Breast epithelium (tissue), 4 donors: ENCODE measurements around the gene UNC45A. TPM values are rescaled to one million over a fixed set of nuclear protein-coding genes. Genes with fewer than 3 reads are reported as not detected.
A peak's percentile ranks its signal among the peaks of the same experiment; 100 is the strongest.
"Not testable (repeated sequence)": the region's sequence is repeated elsewhere in the genome, so short reads cannot be mapped to it uniquely, and the experiment has no call there.

Experiments
- DNase-seq, 2 donors: peaks; one replicate each; pipeline ENCODE4 v3.0.0-alpha.2; 2019; ENCODE audit warnings: low spot score in 2 of 2
- H3K27ac ChIP-seq, 2 donors: fragments of 200-600 bp; sonication (generic) in 1 of 2; one replicate each; pipeline ENCODE4 v1.5.1; 2016 to 2019; ENCODE audit warnings: mild to moderate bottlenecking in 1 of 2
- H3K27me3 ChIP-seq, 2 donors: fragments of 200-600 bp; sonication (generic) in 1 of 2; one replicate each; pipeline versions ENCODE4 v1.5.1 to v1.6.0; 2017 to 2019; ENCODE audit warnings: control low read depth in 1 of 2, mild to moderate bottlenecking in 1 of 2
- H3K36me3 ChIP-seq: fragments of 200-600 bp; one replicate; pipeline ENCODE4 v1.5.1; 2019
- H3K4me1 ChIP-seq, 2 donors: fragments of 200-600 bp; sonication (generic); one replicate each; pipeline ENCODE4 v1.5.1; 2016 to 2019; ENCODE audit warnings: control low read depth in 1 of 2
- H3K4me3 ChIP-seq, 3 donors: fragments of 200-600 bp; sonication (generic); 1 replicate in 2 of 3; 2 replicates in 1 of 3; pipeline ENCODE4 v1.5.1; 2016 to 2019; ENCODE audit warnings: mild to moderate bottlenecking in 3 of 3, moderate library complexity in 2 of 3
- H3K9me3 ChIP-seq, 2 donors: fragments of 200-600 bp; sonication (generic) in 1 of 2; one replicate each; pipeline ENCODE4 v1.5.1; 2016 to 2019; ENCODE audit warnings: control low read depth in 1 of 2
- POLR2A ChIP-seq: fragments of 450-650 bp; IDR thresholded peaks from one replicate; pipeline ENCODE4 v1.6.1; 2016; ENCODE audit warnings: antibody characterized with exemption, mild to moderate bottlenecking, moderate library complexity
- POLR2AphosphoS5 ChIP-seq, 3 donors: sonication (generic); formaldehyde crosslinking; IDR thresholded peaks; one replicate each; pipeline ENCODE4 v1.6.1; 2017; ENCODE audit warnings: antibody characterized with exemption in 3 of 3
- intact Hi-C: fragments of 100-400 bp; cut with DNase I; formaldehyde crosslinking; loops from one replicate; pipeline ENCODE4 v1.15.1; 2023; ENCODE audit warnings: low total_unique reads
- total RNA-seq, 3 donors: library from RNA; depleted of rRNA; stranded (reverse); fragments of >200 nt; gene quantifications; one replicate each; pipeline ENCODE4 v1.1.0, GENCODE V29; 2016
- TF ChIP-seq, protein P1 (sequence below), 3 donors: fragments of 450-650 bp; IDR thresholded peaks; one replicate each; pipeline ENCODE4 v1.5.1; 2016 to 2017; ENCODE audit warnings: antibody characterized with exemption in 3 of 3, mild to moderate bottlenecking in 3 of 3, moderate library complexity in 3 of 3

UNC45A gene
- total RNA-seq, 3 donors from 2014 or later, result 52.4 to 65.0 (median 59.8) TPM

- no peaks in the 10 kb centered on the region for H3K36me3 ChIP-seq
- no peaks in the 10 kb centered on the region for H3K9me3 ChIP-seq
- H3K4me3 ChIP-seq, result no peak overlapping the region
- H3K27ac ChIP-seq, result no peak overlapping the region
- no peaks in the 10 kb centered on the region for H3K4me1 ChIP-seq
- intact Hi-C loops, result no loop called here
- TF ChIP-seq, protein P1, sequence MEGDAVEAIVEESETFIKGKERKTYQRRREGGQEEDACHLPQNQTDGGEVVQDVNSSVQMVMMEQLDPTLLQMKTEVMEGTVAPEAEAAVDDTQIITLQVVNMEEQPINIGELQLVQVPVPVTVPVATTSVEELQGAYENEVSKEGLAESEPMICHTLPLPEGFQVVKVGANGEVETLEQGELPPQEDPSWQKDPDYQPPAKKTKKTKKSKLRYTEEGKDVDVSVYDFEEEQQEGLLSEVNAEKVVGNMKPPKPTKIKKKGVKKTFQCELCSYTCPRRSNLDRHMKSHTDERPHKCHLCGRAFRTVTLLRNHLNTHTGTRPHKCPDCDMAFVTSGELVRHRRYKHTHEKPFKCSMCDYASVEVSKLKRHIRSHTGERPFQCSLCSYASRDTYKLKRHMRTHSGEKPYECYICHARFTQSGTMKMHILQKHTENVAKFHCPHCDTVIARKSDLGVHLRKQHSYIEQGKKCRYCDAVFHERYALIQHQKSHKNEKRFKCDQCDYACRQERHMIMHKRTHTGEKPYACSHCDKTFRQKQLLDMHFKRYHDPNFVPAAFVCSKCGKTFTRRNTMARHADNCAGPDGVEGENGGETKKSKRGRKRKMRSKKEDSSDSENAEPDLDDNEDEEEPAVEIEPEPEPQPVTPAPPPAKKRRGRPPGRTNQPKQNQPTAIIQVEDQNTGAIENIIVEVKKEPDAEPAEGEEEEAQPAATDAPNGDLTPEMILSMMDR (IDR thresholded peaks at IDR 0.05), result no peak
- TF ChIP-seq POLR2AphosphoS5 (IDR thresholded peaks at IDR 0.05), result no peak
- TF ChIP-seq POLR2A, result no peak
- H3K27me3 ChIP-seq, result no peaks in the 10 kb centered on the region
- no peak for DNase-seq
Measured at GRCh38 chr15:90924375-90924774, 10.7 kb upstream of the UNC45A start.

- H3K4me3 ChIP-seq, H3K9me3 ChIP-seq, H3K27ac ChIP-seq, H3K27me3 ChIP-seq, DNase-seq, intact Hi-C loops, H3K36me3 ChIP-seq: not testable (repeated sequence)
- H3K4me1 ChIP-seq, result peaks cover 0 to 13% of the 10 kb centered on the region in 2 donors
Measured at GRCh38 chr15:90926766-90927165, 8.3 kb upstream of the UNC45A start.

DNA sequence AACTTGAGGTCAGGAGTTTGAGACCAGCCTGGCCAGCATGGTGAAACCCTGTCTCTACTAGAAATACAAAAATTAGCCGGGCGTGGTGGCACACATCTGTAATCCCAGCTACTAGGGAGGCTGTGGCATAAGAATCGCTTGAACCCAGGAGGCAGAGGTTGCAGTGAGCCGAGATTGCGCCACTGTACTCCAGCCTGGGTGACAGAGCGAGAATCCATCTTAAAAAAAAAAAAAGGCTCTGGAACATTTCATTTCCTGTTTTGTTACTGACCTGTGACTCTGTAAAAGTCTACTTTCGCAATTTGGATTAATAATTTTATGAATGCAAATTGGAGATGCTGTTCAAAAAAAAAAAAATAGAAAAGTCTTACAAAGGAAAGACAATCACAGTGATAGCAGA, 7.0 kb upstream of the UNC45A start:
- intact Hi-C loops, H3K27ac ChIP-seq, DNase-seq, H3K9me3 ChIP-seq, H3K27me3 ChIP-seq, H3K36me3 ChIP-seq, H3K4me3 ChIP-seq: not testable (repeated sequence)
- peaks cover 0 to 14% of the 10 kb centered on the region in 2 donors for H3K4me1 ChIP-seq

DNA sequence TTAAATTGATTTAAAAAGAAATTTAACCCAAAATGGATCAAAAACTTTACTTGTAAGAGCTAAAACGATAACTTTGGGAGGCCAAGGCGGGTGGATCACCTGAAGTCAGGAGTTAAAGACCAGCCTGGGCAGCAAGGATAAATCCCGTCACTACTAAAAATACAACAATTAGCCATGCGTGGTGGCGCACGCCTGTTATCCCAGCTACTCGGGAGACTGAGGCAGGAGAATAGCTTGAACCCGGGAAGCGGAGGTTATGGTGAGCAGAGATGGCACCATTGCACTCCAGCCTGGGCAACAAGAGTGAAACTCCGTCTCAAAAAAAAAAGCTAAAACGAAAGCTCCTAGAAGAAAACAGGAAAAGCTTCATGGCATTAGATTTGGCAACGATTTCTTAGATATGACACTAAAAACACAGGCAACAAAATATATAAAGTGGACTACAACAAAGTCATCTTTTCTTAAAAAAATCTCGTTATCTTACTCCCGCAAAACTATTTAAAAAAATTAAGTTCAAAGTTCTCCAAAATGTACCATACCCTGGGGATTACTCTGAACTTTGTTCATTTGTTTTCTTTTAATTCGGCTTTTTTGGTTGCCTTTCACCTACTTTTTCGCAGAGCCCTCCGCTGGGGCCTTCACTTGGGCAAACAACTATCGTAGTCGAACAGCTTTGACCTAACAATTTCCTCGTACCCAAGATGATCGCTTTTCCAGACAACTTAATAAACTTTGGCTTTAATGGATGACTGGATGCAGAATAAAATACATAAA, 5.7 kb upstream of the UNC45A start:
- peak overlapping the region; percentile 91 to 96 for H3K27ac ChIP-seq
- H3K9me3 ChIP-seq, result no peaks in the 10 kb centered on the region
- no peaks in the 10 kb centered on the region for H3K27me3 ChIP-seq
- DNase-seq, result no peak
- H3K4me1 ChIP-seq, result peaks cover 0 to 14% of the 10 kb centered on the region in 2 donors
- intact Hi-C loops, result no loop called here
- TF ChIP-seq POLR2AphosphoS5 (IDR thresholded peaks at IDR 0.05) (no peak), POLR2A (no peak)
- TF ChIP-seq, protein P1 (IDR thresholded peaks at IDR 0.05), result no peak
- H3K36me3 ChIP-seq, result no peaks in the 10 kb centered on the region
- H3K4me3 ChIP-seq, result peak overlapping the region; percentile 62 to 88 (median 71)

DNA sequence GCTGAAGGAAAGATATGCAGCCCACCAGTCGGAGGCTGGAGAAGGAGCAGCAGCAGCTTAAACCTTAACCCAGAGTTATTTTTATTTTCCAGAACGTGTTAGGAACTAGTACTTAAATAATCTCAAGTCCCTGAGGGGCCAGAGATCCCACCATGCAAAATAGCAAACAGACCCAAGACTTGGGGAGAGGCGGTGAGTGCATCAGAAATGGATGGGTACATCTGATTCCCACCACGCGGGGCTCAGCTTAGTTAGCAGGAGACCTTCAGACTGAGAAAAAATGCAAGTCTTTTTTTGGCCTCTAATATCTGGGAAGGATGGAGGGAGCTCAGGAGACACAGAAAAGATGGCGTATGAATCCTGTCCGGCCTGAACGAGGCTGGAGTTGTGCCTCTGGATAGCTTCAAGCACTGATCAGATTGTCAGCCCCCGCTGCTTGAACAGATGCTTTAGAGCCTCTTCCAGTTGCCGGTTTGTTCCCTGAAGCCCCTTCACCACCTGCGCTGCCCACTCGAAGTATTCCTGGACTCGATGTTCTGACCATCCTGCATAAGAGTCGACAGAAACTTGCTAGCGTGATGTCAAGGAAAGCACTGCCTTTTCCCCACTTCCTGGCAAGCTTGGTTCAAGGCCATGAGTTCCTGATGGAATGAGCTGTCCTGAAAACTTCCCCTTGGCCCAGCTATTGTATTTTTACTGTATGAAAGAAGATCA, 4.1 kb upstream of the UNC45A start:
- TF ChIP-seq POLR2AphosphoS5 (IDR thresholded peaks at IDR 0.05) (no peak), POLR2A (no peak)
- TF ChIP-seq, protein P1 (IDR thresholded peaks at IDR 0.05), result no peak
- Histone ChIP-seq H3K27ac (peak overlapping the region; percentile 91 to 96), H3K4me1 (peaks cover 1 to 14% of the 10 kb centered on the region in 2 donors), H3K9me3 (no peaks in the 10 kb centered on the region), H3K27me3 (no peaks in the 10 kb centered on the region), H3K4me3 (peak overlapping the region; percentile 62 to 88 (median 81)), H3K36me3 (no peaks in the 10 kb centered on the region)
- intact Hi-C loops, result no loop called here
- no peak for DNase-seq

DNA sequence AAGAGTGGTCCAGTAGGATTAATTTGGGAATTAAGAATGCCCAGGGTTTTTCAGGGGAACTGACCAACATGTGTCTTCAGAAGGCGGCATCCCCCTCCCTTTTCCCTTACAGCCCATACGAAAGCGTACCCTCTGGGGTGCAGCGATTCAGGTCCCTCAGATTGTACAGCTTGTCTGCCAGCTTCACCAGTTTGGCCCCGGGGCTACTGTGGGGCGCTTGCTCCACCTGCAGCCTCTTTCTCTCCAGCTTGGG, 3.6 kb upstream of the UNC45A start:
- Histone ChIP-seq H3K27ac (peak overlapping the region; percentile 91 to 96), H3K4me3 (peak overlapping the region; percentile 80 to 88 (median 81)), H3K4me1 (peaks cover 4 to 14% of the 10 kb centered on the region in 2 donors), H3K36me3 (no peaks in the 10 kb centered on the region), H3K27me3 (no peaks in the 10 kb centered on the region), H3K9me3 (no peaks in the 10 kb centered on the region)
- intact Hi-C loops, result no loop called here
- no peak for DNase-seq
- TF ChIP-seq, protein P1 (IDR thresholded peaks at IDR 0.05), result no peak
- TF ChIP-seq POLR2A (no peak), POLR2AphosphoS5 (IDR thresholded peaks at IDR 0.05) (no peak)
